GM11168 (cell line): Measurements from ENCODE around the gene CCIN.
"Not testable (repeated sequence)": the region's sequence is repeated elsewhere in the genome, so short reads cannot be mapped to it uniquely, and the experiment has no call there.

Source experiments
- in situ Hi-C: fragments of 300-500 bp; cut with MboI; formaldehyde crosslinking; loops from one replicate; pipeline ENCODE4 v1.12.0; 2022; ENCODE audit warnings: low sequenced_read_pairs; ENCODE audit not compliant: unreplicated experiment

Gene CCIN

DNA sequence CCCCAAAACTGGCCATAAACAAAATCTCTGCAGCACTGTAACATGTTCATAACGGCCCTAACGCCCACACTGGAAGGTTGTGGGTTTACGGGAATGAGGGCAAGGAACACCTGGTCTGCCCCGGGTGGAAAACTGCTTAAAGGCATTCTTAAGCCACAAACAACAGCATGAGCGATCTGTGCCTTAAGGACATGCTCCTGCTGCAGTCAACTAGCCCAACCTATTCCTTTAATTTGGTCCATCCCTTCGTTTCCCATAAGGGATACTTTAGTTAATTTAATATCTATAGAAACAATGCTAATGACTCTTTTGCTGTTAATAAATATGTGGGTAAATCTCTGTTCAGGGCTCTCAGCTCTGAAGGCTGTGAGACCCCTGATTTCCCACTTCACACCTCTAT is 11.1 kb downstream of the CCIN start:
- in situ Hi-C loops = not testable (repeated sequence)

DNA sequence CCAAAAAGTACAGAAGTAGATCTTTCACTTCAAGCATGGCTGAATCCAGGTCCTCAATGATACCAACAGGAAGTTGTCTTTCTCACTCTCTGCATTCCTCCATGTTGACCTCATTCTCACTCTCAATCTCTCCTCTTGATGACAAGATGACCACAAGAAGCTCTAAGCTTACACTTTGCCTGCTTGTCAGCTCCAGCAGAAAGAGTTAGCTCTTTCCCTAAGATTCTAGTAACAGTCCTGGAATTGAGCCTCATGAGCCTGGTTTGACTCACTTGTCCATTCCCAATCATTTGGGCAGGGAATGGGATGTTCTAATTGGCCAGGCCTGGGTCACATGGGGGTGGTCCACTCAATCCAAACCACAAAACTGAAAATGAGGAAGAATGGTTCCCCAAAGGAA is 18.2 kb downstream of the CCIN start:
- in situ Hi-C loops = no loop called here

DNA sequence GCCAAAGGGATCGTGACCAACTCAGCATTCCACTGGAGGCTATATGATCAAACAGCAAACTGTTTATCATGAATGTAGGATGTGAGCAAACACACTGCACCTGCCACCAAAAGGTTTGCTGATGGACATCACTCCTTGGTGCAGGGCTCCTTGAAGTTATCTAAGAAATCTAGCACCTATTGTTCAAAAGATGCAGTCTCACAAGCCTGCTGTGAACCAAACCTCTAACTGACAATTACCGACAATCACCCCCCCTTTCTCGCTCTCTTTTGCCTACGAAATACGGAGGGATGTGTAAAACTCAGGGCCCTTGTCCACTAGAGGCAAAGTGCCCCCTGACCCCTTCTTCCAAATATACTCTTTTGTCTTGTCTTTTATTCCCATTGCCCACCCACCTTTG is 19.0 kb downstream of the CCIN start:
- in situ Hi-C loops = no loop called here

DNA sequence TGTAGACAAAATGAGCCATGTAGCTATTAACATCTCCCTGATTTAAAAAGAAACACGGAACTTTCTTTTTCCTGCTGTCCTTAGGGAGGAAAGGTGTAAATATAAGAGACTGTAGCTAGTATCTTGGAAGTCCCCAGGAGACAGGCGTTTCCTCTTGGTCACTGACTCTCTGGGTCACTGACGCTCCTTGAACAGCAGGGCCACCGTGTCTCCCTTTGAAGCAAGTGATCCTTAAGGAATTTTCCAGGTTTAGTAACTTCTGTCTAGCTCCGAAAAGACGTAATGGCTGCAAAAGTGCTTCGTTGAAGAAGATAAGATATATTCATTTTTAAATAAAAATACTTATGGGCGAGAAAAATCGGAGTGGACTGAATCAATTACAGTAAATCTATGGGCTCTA is 20.8 kb downstream of the CCIN start:
- in situ Hi-C loops = no loop called here

DNA sequence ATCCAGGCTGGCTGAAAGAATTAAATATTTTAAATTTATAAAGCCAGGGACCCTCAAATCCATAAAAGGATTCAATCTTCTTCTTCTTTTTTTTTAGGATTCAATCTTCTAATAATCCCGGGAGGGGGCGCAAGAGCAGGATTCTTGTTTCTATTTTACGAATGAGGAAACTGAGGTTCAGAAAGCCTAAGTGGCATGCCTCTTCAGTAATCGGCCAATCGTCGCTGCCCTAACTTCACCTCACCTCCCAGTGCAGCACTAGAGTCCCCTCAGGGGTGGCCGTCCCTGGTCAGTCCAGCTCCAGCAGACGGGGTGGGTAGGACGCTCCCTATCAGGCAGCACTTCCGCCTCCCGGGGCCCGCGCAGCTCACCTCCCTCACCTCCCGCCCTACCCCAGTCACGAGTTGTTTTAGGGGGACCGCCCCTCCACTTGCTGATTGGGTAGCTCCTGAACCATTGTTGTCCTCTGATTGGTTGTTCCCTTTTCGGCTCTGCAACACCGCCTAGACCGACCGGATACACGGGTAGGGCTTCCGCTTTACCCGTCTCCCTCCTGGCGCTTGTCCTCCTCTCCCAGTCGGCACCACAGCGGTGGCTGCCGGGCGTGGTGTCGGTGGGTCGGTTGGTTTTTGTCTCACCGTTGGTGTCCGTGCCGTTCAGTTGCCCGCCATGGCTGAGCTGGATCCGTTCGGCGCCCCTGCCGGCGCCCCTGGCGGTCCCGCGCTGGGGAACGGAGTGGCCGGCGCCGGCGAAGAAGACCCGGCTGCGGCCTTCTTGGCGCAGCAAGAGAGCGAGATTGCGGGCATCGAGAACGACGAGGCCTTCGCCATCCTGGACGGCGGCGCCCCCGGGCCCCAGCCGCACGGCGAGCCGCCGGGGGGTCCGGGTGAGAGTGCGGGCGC is 21.5 kb downstream of the CCIN start, which contains the start of gene CLTA:
Gene CLTA (plus strand): TSS at position 534 of the 902 bp plus-strand sequence. CDS start 136 bp downstream, at position 670.
- in situ Hi-C loops = no loop called here

DNA sequence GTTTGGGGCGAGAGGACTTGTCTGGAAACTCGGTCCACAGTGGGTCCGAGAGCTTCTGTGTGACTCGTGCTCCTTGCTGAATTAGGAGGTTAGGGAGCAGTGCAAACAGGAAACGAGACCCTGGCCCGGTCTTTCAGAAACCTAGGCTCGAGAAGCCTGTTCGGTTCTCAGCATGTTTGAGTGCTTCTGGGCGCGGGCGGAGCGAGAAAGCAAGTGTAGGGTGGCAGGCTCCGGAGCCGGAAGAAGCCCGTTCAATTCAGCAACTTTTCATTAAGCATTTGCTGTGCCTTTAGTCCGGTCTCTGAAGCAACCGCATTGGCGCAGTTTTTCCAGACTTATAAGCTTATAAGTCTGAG is 22.1 kb downstream of the CCIN start:
- in situ Hi-C loops = no loop called here

DNA sequence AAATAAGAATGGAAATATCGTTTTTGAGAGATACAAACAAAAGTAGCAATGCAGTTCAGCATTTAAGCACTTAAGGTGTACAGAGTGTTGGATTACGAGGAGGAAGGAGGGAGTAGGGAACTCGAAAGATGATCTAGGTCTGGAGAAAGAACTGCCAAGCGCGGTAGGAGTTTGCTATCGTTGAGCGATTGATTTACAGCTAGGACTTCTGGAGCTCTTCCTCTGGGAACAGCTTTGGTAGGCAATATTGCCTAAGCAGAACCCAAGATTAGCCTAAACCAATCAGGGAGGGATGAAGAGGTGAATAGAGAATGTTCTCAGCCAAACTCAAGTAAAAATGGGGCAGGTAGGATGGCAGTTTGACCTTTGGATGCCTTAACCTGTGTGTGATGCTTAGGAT is 22.5 kb downstream of the CCIN start:
- in situ Hi-C loops = no loop called here

DNA sequence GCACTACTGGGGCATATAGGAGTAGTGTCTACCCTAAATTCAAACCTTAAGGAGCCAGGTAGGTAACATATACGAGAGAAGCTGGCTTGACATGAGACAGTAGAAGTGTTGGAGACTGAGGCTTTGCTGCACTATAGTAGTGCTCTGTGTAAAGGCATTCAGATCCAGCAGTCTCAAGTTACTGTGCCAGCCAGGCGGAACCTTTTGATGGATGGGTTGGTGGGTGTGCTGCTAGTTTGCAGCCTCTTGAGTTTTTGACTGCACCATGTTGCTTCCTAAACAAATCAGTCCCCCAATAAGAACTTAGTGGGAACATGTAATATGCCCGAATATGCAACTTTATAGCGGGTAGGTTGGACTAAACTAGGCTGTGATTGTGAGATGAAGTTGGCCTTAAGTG is 23.0 kb downstream of the CCIN start:
- in situ Hi-C loops = no loop called here

DNA sequence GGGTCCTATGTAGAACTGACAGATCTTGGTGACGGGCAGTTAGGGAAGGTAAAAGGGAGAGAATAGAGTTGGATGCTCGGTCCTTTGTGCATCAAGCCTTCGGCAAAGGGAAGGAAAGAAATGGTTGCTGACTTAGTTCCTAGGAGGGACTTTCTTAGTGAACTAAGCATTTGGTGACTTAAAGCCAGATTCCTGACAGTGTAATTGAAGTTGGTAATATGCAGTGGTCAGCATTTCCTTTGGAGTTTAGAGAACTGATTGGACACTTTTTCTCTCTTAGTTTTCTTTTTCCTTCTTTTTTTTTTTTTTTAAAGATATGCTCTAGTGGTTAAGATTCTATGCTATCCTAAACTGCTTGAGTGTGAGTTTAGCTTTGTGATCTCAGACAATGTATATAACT is 23.8 kb downstream of the CCIN start:
- in situ Hi-C loops = no loop called here

DNA sequence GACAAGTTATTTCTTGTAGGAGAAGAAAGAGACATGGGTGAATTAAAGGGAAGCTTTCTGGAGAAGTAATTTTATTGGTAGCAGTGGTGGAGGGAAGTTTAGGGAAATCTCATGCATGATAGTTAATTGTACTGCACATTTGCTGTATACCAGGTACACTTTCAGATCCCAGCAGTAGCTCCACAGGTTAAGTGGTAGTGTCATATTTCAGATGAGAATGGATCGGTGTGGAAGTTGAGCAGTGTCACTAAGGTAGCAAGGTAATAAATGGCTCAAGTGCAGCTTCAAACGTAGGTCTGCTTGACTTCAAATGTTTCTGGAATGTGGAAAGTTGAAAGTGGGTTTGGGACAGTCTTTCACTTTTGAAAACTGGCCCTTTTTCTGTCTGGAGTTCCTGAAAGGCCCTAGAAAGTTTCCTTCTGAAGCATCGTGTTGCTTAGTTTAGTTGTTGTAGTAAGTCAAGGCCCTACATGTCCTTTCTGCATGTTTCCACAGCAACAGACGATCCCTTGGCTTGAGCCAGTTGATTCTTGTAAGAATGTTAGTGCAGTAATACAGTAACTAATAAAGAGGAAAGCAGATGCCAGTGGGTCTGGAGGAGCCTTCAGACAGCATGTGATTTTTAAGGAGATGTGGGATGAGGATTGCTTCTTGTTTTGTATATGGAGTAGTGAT is 25.3 kb downstream of the CCIN start:
- in situ Hi-C loops = no loop called here

DNA sequence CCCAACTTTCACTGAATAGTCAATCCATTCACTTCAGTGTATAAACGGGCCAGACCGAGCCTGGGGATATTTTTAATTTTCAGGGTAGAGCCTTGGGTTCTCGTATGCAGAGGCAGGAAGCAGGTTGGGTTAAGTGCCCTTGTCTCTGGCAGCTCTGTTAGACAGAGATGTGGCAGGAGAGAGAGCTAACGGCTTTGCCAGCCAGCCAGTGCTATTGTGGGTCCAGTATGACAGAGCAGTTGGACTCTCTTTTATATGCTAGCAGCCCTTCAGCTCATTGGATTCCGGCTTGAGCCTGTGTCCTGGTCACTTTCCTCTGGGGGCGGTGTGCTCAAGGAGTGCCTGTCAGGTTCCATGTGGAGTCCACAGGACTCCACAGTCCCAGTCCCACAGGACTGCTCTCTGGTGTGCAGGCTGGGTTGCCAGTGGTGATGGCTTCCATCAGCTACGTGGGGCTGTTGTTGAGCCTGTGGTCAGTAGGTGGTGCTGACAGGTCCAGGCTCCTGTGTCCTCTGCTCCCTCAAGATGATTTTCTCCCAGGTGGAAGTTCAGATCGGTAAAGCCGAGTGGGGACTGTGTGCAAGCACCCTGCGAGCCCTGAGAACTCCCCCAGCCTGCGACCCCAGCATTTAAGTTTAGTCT is 35.8 kb downstream of the CCIN start:
- in situ Hi-C loops = no loop called here

DNA sequence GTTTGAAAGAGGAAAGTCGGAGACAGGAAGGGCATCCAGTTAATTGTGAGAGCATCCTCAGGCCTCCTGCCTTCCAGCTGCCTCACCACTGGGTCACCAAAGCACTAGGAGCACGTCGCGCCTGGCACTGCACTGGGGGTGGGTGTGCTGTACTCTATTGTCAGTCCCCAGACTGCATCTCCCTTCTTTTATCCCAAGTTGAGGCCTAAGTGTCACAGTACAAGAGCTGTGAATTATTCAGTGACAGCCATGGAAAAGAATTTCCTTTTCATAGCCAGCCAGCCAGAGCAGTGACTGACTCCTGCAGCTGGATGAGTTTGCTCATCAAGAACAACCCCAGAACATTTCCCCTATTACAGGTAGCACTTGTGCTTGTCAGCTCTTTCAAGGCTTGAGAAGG is 37.8 kb downstream of the CCIN start:
- in situ Hi-C loops = no loop called here

DNA sequence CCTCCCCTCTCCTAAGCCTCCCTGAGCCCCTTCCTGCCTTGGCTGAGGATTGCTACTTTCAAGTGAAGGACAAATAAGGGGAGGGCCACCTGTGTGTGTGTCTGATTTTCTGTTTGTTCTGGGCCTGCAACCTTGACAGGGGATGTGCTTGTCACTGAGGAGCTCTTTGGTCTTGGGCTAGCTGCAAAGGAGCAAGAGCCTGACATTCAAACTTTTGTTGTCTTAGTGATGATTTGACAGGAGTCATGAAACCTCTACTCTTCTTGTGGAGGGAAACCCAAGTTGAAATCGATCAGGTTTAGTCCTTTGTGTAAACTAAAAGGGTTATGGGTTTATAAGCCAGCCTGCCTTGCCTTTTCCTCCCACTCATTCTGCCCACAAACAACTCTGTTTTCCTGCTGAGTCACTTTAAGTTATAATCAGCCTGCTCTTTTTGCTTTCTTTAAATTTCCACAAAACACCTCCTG is 38.4 kb downstream of the CCIN start:
- in situ Hi-C loops = no loop called here

DNA sequence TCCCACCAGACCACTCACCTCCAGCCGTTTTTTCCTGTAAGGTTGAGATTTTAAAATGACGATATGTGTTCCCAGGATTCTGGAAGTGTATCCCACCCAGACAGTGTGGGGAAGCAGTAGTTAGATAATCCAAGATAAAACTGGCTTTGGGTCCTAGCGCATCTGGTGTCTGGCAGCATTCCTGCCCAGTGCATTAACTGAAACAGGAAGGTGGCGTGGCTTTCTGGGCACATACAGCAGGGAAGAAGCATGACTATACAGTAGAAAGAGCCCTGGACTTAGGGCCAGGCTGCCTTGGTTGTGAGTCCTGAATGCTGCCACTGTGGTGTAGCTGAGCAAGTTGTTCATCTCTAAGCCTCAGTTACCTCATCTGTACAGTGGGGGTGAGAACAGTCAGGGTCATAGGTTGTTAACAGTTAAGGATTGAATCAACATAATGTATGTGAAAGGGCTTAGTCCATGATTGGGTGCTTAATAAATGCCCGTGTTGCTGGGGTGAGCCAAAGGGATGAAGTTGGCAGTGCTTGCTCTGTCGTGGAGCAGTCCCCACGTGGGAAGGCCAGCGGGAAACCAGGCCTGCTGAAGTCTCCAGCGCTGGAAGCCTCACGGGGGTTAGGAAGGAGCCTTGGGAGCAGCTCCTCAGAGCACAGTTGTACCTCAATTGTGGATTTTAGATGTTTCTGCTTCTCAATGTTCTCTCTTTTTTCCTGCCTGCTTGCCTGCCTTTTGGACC is 39.5 kb downstream of the CCIN start:
- in situ Hi-C loops = no loop called here

DNA sequence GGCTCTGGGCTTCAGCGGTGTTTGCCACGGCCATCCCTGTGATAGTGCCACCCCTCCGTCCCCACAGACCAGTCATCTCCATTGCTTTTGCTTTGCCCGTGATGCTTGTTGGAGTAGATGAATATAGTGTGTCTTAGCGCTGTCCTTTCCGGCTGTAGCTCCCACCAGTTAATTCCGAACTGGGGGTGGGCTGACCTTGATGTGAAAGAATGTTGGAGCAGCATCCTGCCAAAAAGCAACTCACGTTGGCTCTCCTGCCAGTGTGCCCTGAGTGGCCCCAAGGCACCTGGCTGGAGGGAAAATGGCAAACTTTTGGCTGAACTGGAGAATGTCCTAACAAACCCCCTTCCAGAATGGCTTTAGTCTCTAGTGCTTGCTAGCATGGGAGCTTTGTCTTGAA is 41.5 kb downstream of the CCIN start:
- in situ Hi-C loops = no loop called here

DNA sequence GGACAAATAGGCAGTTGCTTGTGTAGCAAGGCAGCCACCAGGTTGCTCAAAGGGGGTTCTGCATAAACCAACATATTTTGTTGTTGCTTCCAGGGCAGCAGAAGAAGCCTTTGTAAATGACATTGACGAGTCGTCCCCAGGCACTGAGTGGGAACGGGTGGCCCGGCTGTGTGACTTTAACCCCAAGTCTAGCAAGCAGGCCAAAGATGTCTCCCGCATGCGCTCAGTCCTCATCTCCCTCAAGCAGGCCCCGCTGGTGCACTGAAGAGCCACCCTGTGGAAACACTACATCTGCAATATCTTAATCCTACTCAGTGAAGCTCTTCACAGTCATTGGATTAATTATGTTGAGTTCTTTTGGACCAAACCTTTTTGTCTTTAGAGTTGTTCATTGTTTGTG is 42.3 kb downstream of the CCIN start:
- in situ Hi-C loops = no loop called here

DNA sequence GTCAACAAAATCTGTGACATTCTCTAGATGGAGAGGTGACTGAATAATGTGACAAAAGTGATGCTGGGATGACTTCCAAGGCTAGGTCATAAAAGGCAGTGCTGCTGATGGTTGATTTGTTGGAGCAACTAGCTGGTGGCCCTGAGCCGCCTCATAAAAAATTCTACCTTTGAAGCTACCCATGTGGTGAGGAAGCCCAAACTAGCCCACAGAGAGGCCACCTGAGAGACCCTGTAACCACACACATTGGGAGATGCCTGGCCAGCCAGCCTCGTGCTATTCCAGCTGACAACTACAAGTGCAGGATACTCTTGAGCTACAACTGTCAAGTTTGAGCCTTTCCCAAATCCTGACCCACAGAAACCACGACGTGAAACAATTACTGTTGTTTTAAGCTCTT is 44.2 kb downstream of the CCIN start:
- in situ Hi-C loops = no loop called here

DNA sequence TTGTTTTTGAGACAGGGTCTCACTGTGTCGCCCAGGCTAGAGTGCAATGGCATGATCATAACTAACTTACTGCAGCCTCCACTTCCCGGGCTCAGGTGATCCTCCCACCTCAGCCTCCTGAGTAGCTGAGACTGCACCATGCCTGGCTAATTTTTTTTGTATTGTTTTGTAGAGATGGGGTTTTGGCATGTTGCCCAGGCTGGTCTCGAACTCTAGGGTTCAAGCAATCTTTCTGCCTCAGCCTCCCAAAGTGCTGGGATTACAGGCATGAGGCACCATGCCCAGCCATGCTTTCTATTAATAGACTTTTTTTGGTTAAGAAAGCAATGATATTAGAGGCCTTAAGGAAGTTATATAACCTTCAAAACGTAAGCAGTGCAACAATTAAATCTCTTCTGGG is 44.8 kb downstream of the CCIN start:
- in situ Hi-C loops = no loop called here

DNA sequence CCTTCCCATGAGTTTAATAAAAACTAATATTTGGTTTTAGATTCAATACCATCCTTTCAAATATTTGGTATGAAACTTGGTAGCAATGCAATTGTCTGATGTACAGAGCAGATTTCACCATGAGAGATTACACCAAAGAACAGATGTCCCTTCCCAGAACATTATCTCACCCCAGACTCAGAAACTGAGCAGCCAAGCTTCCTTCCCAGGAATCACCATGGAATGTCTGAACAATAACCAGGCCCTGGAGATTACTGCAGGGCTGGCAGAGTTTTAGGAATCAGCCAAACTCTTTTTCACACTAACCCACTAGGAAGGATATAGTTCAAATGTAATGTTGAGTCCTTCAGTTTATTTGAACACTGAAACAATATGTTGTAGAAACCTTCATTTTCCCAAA is 45.4 kb downstream of the CCIN start:
- in situ Hi-C loops = no loop called here

DNA sequence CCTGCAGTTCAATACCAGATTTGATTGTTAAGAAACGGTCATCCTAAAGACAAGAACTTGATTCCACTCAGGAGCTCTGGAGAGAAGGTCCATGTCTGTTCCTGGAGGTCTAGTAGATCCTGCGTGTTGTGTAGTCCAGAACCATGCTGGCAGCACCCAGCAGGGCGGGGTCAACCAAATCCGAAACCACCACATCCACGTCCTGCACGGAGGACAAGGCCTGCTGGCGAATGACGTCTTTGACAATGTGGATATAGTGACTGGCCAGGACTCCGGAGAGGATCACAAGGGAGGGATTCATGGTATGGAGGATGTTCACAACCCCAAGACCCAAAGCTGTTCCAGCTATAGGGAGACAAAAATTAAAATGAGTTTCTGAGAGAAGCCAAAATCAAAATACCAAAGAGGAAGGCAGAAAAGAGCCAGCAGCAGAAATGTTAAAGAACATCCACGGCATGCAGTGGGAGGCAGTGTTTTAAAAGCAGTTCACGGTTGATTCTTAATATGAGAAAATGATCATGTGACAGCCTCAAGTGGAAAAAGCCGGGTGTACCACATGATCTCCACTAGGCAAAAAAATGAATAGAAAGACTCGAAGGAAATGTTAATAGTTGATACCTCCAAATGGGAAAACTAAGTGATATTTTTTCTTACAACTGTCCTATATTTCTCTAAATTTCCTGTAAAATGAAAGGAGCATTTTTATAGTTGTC is 48.2 kb downstream of the CCIN start:
- in situ Hi-C loops = no loop called here
